HepG2 (cell line): ENCODE measurements around the gene PSPH. TPM values are rescaled to one million over a fixed set of nuclear protein-coding genes. Genes with fewer than 3 reads are reported as not detected.

Experiments used
- CCAR2 ChIP-seq: fragments of 200-400 bp; formaldehyde crosslinking; optimal IDR thresholded peaks from 2 replicates; pipeline ENCODE3; 2018; ENCODE audit warnings: low read depth, mild to moderate bottlenecking, low read length, moderate library complexity
- FOXK1 ChIP-seq: sonication (generic); formaldehyde crosslinking; IDR thresholded peaks from 2 replicates; pipeline ENCODE4 v1.4.0; 2020; ENCODE audit warnings: low read depth, missing genetic modification reagents, borderline replicate concordance
- FOXP1 ChIP-seq, 2 experiments: fragments of 450-650 bp in 1 of 2; IDR thresholded peaks; 2 replicates each; pipeline ENCODE4 v1.6.1; 2017 to 2018; ENCODE audit warnings: antibody characterized with exemption in 1 of 2
- GATAD1 ChIP-seq: IDR thresholded peaks from 2 replicates; pipeline ENCODE4 v1.6.1; 2016; ENCODE audit warnings: missing genetic modification reagents, missing compliant biosample characterization
- HNRNPUL1 ChIP-seq: fragments of 200-400 bp; formaldehyde crosslinking; IDR thresholded peaks from 2 replicates; pipeline ENCODE4 v1.6.1; 2017; ENCODE audit warnings: low read depth, mild to moderate bottlenecking, low read length, moderate library complexity
- MEIS1 ChIP-seq: sonication (generic); formaldehyde crosslinking; IDR thresholded peaks from 2 replicates; pipeline ENCODE4 v1.9.0; 2021; ENCODE audit warnings: mild to moderate bottlenecking, missing genetic modification reagents, moderate library complexity, borderline replicate concordance
- SOX6 ChIP-seq, 2 experiments: fragments of 450-650 bp in 1 of 2; sonication (generic) in 1 of 2; formaldehyde crosslinking in 1 of 2; IDR thresholded peaks; 2 replicates each; pipeline versions ENCODE4 v1.4.0 to v1.6.1; 2017 to 2020; ENCODE audit warnings: antibody characterized with exemption in 1 of 2, mild to moderate bottlenecking in 1 of 2, missing genetic modification reagents in 1 of 2
- ZBTB38 ChIP-seq: sonication (generic); formaldehyde crosslinking; IDR thresholded peaks from 2 replicates; pipeline ENCODE4 v1.5.1; 2020; ENCODE audit warnings: mild to moderate bottlenecking, missing genetic modification reagents
- ZNF678 ChIP-seq: sonication (generic); formaldehyde crosslinking; IDR thresholded peaks from 2 replicates; pipeline ENCODE4 v1.4.0; 2020; ENCODE audit warnings: mild to moderate bottlenecking, missing genetic modification reagents
- ZSCAN31 ChIP-seq: sonication (generic); formaldehyde crosslinking; IDR thresholded peaks from 2 replicates; pipeline ENCODE4 v1.5.0; 2020; ENCODE audit warnings: low read depth, mild to moderate bottlenecking, missing genetic modification reagents
- polyA plus RNA-seq, 8 experiments: library from polyadenylated mRNA; depleted of rRNA in 3 of 8; stranded (reverse) in 7 of 8; unstranded in 1 of 8; fragments of >200 nt; fragmentation: Illumina TruSeq in 4 of 8; extraction: Trizol in 4 of 8; gene quantifications; 2 replicates each; pipeline versions ENCODE4 v1.2.1 to v1.2.3, GENCODE V29; 2011 to 2016; ENCODE audit warnings: low read depth in 4 of 8, missing spikeins in 1 of 8, mixed read lengths in 1 of 8; ENCODE audit not compliant: insufficient read depth in 1 of 8
- total RNA-seq, 5 experiments: library from RNA; depleted of rRNA; stranded (reverse); fragments of >200 nt; fragmentation: Illumina TruSeq; extraction: Trizol; gene quantifications; 2 replicates each; pipeline ENCODE4 v1.2.3, GENCODE V29; 2016; ENCODE audit warnings: low read depth in 1 of 5
- TF ChIP-seq, protein P1 (sequence below): sonication (generic); formaldehyde crosslinking; IDR thresholded peaks from 2 replicates; pipeline ENCODE4 v1.4.0; 2020; ENCODE audit warnings: missing genetic modification reagents
- TF ChIP-seq, protein P2 (sequence below): sonication (generic); formaldehyde crosslinking; IDR thresholded peaks from 2 replicates; pipeline ENCODE4 v1.5.1; 2020; ENCODE audit warnings: mild to moderate bottlenecking, moderate library complexity, missing genetic modification reagents
- TF ChIP-seq, protein P3 (sequence below): sonication (generic); formaldehyde crosslinking; IDR thresholded peaks from 2 replicates; pipeline ENCODE4 v1.9.0; 2021; ENCODE audit warnings: missing genetic modification reagents, mild to moderate bottlenecking, borderline replicate concordance
- TF ChIP-seq, protein P4 (sequence below): sonication (generic); formaldehyde crosslinking; IDR thresholded peaks from 2 replicates; pipeline ENCODE4 v1.5.0; 2020; ENCODE audit warnings: mild to moderate bottlenecking, missing genetic modification reagents, borderline replicate concordance

The PSPH gene
- total and polyA plus RNA-seq, 2 of the 13 experiments (the other 11 are each of a cell fraction or from before 2014, with no cell fraction given) = 85.5 to 124 TPM

DNA sequence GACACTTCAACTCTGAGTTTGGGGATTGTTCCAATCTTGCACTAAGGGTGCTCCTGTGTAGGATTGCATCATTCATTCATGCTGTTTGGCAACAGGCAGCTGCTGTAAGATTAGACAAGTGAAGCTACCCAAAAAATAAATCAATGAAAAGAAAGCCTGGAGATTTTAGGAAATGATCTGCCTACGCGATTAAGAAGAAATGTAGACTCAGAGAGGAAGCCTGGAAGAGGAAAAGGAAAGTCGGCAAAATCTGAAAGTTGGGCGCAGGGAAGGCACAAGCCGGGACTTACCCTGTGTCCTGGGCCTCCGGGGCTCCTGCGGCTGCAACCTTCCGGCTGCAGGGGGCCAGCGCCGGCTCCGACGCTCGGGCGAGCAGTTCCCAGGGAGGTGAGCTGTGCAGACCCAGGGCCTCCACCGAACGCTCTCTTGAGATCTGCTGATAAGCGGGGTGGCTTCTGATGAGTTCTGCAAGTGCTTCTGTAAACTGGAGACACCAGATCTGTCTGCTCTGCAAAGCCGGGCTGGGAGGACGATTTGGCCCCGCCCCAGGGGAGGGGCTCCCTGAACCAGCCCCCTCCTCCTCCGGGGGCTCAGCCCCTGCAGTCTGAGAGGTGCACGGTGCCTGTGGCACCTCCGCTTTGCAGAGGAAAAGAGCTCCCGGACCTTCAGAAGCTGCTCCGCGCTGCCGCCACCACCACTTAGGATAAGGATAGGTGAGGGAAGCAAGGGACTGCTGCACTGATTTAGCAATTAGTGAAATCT, 17.4 kb downstream of the PSPH start (continued):
- TF ChIP-seq, protein P1, sequence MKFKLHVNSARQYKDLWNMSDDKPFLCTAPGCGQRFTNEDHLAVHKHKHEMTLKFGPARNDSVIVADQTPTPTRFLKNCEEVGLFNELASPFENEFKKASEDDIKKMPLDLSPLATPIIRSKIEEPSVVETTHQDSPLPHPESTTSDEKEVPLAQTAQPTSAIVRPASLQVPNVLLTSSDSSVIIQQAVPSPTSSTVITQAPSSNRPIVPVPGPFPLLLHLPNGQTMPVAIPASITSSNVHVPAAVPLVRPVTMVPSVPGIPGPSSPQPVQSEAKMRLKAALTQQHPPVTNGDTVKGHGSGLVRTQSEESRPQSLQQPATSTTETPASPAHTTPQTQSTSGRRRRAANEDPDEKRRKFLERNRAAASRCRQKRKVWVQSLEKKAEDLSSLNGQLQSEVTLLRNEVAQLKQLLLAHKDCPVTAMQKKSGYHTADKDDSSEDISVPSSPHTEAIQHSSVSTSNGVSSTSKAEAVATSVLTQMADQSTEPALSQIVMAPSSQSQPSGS (CRISPR knock-in tag) = peak; percentile 28; the same call in 1 of the 2 replicates
- no peak for TF ChIP-seq ZBTB38
- TF ChIP-seq CCAR2 = no peak
- TF ChIP-seq GATAD1 (CRISPR knock-in tag) = no peak
- no peak for TF ChIP-seq SOX6 (IDR thresholded peaks at IDR 0.05)
- TF ChIP-seq SOX6 (CRISPR knock-in tag; IDR thresholded peaks at IDR 0.05) = peak; percentile 76
- no peak for TF ChIP-seq HNRNPUL1
- TF ChIP-seq FOXP1 (IDR thresholded peaks at IDR 0.05) = no peak
- 0 out of 2 replicates have a peak, but pooled peaks have one; percentile 37 for TF ChIP-seq FOXP1 (CRISPR knock-in tag; IDR thresholded peaks at IDR 0.05)
- peak; percentile 41; the same call in 1 of the 2 replicates for TF ChIP-seq MEIS1
- no peak for TF ChIP-seq ZNF678 (CRISPR knock-in tag)
- TF ChIP-seq, protein P2, sequence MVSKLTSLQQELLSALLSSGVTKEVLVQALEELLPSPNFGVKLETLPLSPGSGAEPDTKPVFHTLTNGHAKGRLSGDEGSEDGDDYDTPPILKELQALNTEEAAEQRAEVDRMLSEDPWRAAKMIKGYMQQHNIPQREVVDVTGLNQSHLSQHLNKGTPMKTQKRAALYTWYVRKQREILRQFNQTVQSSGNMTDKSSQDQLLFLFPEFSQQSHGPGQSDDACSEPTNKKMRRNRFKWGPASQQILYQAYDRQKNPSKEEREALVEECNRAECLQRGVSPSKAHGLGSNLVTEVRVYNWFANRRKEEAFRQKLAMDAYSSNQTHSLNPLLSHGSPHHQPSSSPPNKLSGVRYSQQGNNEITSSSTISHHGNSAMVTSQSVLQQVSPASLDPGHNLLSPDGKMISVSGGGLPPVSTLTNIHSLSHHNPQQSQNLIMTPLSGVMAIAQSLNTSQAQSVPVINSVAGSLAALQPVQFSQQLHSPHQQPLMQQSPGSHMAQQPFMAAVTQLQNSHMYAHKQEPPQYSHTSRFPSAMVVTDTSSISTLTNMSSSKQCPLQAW = peak; percentile 74
- TF ChIP-seq, protein P3, sequence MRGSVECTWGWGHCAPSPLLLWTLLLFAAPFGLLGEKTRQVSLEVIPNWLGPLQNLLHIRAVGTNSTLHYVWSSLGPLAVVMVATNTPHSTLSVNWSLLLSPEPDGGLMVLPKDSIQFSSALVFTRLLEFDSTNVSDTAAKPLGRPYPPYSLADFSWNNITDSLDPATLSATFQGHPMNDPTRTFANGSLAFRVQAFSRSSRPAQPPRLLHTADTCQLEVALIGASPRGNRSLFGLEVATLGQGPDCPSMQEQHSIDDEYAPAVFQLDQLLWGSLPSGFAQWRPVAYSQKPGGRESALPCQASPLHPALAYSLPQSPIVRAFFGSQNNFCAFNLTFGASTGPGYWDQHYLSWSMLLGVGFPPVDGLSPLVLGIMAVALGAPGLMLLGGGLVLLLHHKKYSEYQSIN = no peak
- TF ChIP-seq ZSCAN31 (CRISPR knock-in tag) = peak; percentile 81
- TF ChIP-seq, protein P4, sequence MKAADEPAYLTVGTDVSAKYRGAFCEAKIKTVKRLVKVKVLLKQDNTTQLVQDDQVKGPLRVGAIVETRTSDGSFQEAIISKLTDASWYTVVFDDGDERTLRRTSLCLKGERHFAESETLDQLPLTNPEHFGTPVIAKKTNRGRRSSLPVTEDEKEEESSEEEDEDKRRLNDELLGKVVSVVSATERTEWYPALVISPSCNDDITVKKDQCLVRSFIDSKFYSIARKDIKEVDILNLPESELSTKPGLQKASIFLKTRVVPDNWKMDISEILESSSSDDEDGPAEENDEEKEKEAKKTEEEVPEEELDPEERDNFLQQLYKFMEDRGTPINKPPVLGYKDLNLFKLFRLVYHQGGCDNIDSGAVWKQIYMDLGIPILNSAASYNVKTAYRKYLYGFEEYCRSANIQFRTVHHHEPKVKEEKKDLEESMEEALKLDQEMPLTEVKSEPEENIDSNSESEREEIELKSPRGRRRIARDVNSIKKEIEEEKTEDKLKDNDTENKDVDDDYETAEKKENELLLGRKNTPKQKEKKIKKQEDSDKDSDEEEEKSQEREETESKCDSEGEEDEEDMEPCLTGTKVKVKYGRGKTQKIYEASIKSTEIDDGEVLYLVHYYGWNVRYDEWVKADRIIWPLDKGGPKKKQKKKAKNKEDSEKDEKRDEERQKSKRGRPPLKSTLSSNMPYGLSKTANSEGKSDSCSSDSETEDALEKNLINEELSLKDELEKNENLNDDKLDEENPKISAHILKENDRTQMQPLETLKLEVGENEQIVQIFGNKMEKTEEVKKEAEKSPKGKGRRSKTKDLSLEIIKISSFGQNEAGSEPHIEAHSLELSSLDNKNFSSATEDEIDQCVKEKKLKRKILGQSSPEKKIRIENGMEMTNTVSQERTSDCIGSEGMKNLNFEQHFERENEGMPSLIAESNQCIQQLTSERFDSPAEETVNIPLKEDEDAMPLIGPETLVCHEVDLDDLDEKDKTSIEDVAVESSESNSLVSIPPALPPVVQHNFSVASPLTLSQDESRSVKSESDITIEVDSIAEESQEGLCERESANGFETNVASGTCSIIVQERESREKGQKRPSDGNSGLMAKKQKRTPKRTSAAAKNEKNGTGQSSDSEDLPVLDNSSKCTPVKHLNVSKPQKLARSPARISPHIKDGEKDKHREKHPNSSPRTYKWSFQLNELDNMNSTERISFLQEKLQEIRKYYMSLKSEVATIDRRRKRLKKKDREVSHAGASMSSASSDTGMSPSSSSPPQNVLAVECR (CRISPR knock-in tag) = peak; percentile 84; the same call in 1 of the 2 replicates
- TF ChIP-seq FOXK1 (CRISPR knock-in tag) = no peak
